Smooth muscle cell (in vitro differentiated cells): ENCODE measurements around the gene KLK6. TPM values are rescaled to one million over a fixed set of nuclear protein-coding genes. Genes with fewer than 3 reads are reported as not detected.

ENCODE experiments used
- DNase-seq: peaks from one replicate; lab custom pipeline; 2025; ENCODE audit not compliant: unreplicated experiment; lab: John Stamatoyannopoulos, UW
- H2AFZ ChIP-seq: fragments of 200-600 bp; sonication (generic); 2 replicates; pipeline ENCODE4 v1.6.0; 2016; ENCODE audit warnings: antibody characterized with exemption, low read depth, mild to moderate bottlenecking
- H3F3A ChIP-seq: fragments of 200-600 bp; sonication (generic); 2 replicates; pipeline ENCODE4 v1.6.0; 2017; ENCODE audit warnings: antibody characterized with exemption, low read depth
- H3K27ac ChIP-seq: fragments of 200-600 bp; sonication (generic); 2 replicates; pipeline ENCODE4 v1.5.1; 2016; ENCODE audit warnings: low read depth, mild to moderate bottlenecking
- H3K27me3 ChIP-seq: fragments of 200-600 bp; sonication (generic); 2 replicates; pipeline ENCODE4 v1.6.1; 2016; ENCODE audit warnings: low read depth, mild to moderate bottlenecking
- H3K36me3 ChIP-seq: fragments of 200-600 bp; sonication (generic); 2 replicates; pipeline ENCODE4 v1.5.1; 2016; ENCODE audit warnings: low read depth
- H3K4me1 ChIP-seq: fragments of 200-600 bp; sonication (generic); 2 replicates; pipeline ENCODE4 v1.5.1; 2016; ENCODE audit warnings: low read depth
- H3K4me2 ChIP-seq: fragments of 200-600 bp; sonication (generic); 2 replicates; pipeline ENCODE4 v1.6.0; 2016; ENCODE audit warnings: mild to moderate bottlenecking
- H3K4me3 ChIP-seq: fragments of 200-600 bp; sonication (generic); 2 replicates; pipeline ENCODE4 v1.5.1; 2016; ENCODE audit warnings: mild to moderate bottlenecking
- H3K79me2 ChIP-seq: fragments of 200-600 bp; sonication (generic); 2 replicates; pipeline ENCODE4 v1.6.0; 2016; ENCODE audit warnings: low read depth, mild to moderate bottlenecking
- H3K9ac ChIP-seq: fragments of 200-600 bp; sonication (generic); 2 replicates; pipeline ENCODE4 v1.6.0; 2016; ENCODE audit warnings: low read depth
- H3K9me3 ChIP-seq: fragments of 200-600 bp; sonication (generic); replicated peaks from 2 replicates; pipeline ENCODE4 v1.5.1; 2016; ENCODE audit warnings: low read depth
- H4K20me1 ChIP-seq: fragments of 200-600 bp; sonication (generic); 2 replicates; pipeline ENCODE4 v1.6.0; 2016; ENCODE audit warnings: low read depth
- WGBS: methylation state at CpG from one replicate; pipeline ENCODE4 v1.1.7; 2016; ENCODE audit warnings: low lambda C conversion rate; 5-methylcytosine and 5-hydroxymethylcytosine counted together
- polyA plus RNA-seq: library from polyadenylated mRNA; unstranded; fragments of >200 nt; fragmentation: Nextera tagmentation; extraction: Ambion mirVana; gene quantifications from 2 replicates; pipeline ENCODE4 v1.2.1, GENCODE V29; 2016
- total RNA-seq: library from RNA; depleted of rRNA; stranded (reverse); fragments of >200 nt; gene quantifications from 2 replicates; pipeline ENCODE4 v1.2.3, GENCODE V29; 2014
- TF ChIP-seq, protein P1 (sequence below): fragments of 200-600 bp; sonication (generic); IDR thresholded peaks from 2 replicates; pipeline ENCODE4 v1.5.1; 2017; ENCODE audit warnings: borderline replicate concordance, mild to moderate bottlenecking, antibody characterized with exemption; ENCODE audit not compliant: insufficient read depth, poor library complexity, severe bottlenecking

The KLK6 gene
- total and polyA plus RNA-seq, 2 experiments from 2014 or later, result 7.1 to 20.7 TPM

DNA sequence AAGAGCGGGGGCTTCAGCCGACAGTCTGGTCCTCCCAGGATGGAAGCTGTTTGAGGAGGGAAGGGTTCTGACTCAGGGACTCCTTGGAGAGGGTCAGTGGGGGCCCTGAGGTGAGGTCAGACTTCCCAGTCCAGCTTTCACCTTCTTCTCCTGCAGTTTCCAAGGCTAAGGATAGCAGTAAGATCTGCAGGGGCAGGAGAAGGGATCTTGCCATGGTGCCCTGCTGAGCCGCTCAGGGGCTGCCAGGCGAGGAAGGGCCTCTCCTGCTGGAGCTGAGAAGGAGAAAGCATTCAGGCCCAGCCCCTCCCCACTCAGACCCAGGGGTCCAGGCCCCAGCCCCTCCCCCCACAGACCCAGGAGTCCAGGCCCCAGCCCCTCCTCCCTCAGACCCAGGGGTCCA, 12.8 kb upstream of the KLK6 start:
- no peaks in the 10 kb centered on the region for H3K79me2 ChIP-seq
- no peaks in the 10 kb centered on the region for H3K9me3 ChIP-seq
- no peak overlapping the region for H2AFZ ChIP-seq
- peaks cover 19% of the 10 kb centered on the region for H3K27me3 ChIP-seq
- no peak overlapping the region for H3K9ac ChIP-seq
- no peaks in the 10 kb centered on the region for H4K20me1 ChIP-seq
- no peaks in the 10 kb centered on the region for H3F3A ChIP-seq
- no peak overlapping the region for H3K27ac ChIP-seq
- WGBS, result 89% methylated on average over 4 of the region's 4 CpGs
- H3K4me2 ChIP-seq, result no peak overlapping the region
- H3K4me3 ChIP-seq, result no peak overlapping the region
- no peak for DNase-seq
- no peaks in the 10 kb centered on the region for H3K4me1 ChIP-seq
- TF ChIP-seq, protein P1, sequence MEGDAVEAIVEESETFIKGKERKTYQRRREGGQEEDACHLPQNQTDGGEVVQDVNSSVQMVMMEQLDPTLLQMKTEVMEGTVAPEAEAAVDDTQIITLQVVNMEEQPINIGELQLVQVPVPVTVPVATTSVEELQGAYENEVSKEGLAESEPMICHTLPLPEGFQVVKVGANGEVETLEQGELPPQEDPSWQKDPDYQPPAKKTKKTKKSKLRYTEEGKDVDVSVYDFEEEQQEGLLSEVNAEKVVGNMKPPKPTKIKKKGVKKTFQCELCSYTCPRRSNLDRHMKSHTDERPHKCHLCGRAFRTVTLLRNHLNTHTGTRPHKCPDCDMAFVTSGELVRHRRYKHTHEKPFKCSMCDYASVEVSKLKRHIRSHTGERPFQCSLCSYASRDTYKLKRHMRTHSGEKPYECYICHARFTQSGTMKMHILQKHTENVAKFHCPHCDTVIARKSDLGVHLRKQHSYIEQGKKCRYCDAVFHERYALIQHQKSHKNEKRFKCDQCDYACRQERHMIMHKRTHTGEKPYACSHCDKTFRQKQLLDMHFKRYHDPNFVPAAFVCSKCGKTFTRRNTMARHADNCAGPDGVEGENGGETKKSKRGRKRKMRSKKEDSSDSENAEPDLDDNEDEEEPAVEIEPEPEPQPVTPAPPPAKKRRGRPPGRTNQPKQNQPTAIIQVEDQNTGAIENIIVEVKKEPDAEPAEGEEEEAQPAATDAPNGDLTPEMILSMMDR, result no peak
- no peaks in the 10 kb centered on the region for H3K36me3 ChIP-seq

DNA sequence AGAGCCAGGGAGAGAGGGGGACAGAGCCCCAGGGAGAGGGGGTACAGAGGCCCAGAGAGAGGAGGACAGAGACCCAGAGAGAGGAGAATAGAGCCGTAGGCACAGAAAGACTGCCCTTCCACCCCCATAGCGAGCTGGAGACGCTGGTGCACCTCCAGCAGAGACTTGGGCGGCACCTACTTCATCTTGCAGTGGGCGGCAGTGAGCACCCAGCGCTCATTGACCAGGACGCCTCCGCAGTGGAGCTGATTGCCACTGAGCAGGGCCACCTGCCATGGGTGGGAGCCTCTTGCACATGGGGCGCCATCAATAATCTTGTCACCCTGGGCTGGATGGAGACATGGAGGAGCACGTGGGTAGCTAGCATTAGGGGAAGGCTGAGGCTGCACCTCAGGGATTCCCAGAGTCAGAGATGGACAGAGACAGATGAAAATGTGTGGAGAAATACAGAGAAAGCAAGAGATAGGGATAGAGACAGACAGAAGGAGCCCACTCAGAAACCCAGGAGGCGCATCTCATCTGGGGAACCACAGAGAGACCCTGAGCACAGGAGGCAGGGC, 12.3 kb upstream of the KLK6 start:
- WGBS, result 81% methylated on average over 11 of the region's 11 CpGs

DNA sequence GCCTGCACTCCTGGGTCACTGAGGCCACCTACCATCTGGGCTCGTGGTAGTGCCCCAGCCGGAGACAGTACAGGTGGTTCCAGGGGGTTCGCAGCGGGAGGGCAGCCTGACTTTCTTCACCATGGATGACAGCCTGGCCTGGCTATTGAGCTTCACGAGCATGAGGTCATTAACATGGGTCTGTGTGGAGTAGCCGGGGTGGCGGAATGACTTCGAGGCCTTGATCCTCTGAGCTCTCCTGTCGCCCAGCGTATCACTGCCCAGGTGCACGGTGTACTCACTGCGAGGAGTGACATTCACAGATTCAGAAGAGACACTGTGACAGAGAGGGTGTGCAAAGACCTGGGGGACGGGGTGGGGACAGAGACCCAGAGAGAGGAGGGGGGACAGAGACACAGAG, 10.8 kb upstream of the KLK6 start:
- no peak overlapping the region for H3K9ac ChIP-seq
- no peak for DNase-seq
- no peaks in the 10 kb centered on the region for H3K79me2 ChIP-seq
- H3K27ac ChIP-seq, result no peak overlapping the region
- WGBS, result 72% methylated on average over 9 of the region's 13 CpGs
- H4K20me1 ChIP-seq, result no peaks in the 10 kb centered on the region
- no peak overlapping the region for H3K4me3 ChIP-seq
- H3K27me3 ChIP-seq, result peaks cover 19% of the 10 kb centered on the region
- H3K4me1 ChIP-seq, result no peaks in the 10 kb centered on the region
- no peaks in the 10 kb centered on the region for H3F3A ChIP-seq
- H3K36me3 ChIP-seq, result no peaks in the 10 kb centered on the region
- TF ChIP-seq, protein P1, result no peak
- H3K4me2 ChIP-seq, result no peak overlapping the region
- no peak overlapping the region for H2AFZ ChIP-seq
- no peaks in the 10 kb centered on the region for H3K9me3 ChIP-seq

More for the DNA sequence above, 12.3 kb upstream of the KLK6 start:
- H3K4me2 ChIP-seq, result no peak overlapping the region
- H3K36me3 ChIP-seq, result no peaks in the 10 kb centered on the region
- TF ChIP-seq, protein P1, result no peak
- no peaks in the 10 kb centered on the region for H3K9me3 ChIP-seq
- no peaks in the 10 kb centered on the region for H4K20me1 ChIP-seq
- H3K79me2 ChIP-seq, result no peaks in the 10 kb centered on the region
- H3K4me3 ChIP-seq, result no peak overlapping the region
- H3K27ac ChIP-seq, result no peak overlapping the region
- H2AFZ ChIP-seq, result no peak overlapping the region
- H3K4me1 ChIP-seq, result no peaks in the 10 kb centered on the region
- H3F3A ChIP-seq, result no peaks in the 10 kb centered on the region
- no peak overlapping the region for H3K9ac ChIP-seq
- peaks cover 19% of the 10 kb centered on the region for H3K27me3 ChIP-seq
- DNase-seq, result no peak

DNA sequence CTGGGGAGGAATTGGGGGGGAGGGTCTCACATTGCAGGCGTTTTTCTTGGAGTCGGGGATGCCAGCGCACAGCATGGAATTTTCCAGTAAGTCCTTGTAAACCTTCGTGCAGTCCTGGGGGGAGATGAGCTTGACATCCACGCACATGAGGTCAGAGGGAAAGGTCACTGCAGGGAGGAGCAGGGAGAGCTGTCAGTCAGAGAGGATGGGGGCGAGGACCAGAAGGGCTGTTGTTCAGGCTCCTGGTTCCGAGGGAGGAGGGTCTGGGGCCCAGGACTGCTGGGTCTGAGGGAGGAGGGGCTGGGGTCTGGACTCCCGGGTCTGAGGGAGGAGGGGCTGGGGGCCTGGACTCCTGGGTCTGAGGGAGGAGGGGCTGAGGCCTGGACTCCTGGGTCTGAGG, 10.4 kb upstream of the KLK6 start:
- DNase-seq, result no peak
- Histone ChIP-seq H3K36me3 (no peaks in the 10 kb centered on the region), H4K20me1 (no peaks in the 10 kb centered on the region), H3K4me1 (no peaks in the 10 kb centered on the region), H3F3A (no peaks in the 10 kb centered on the region), H2AFZ (no peak overlapping the region), H3K79me2 (no peaks in the 10 kb centered on the region), H3K4me2 (no peak overlapping the region), H3K27me3 (peaks cover 19% of the 10 kb centered on the region), H3K27ac (no peak overlapping the region), H3K4me3 (no peak overlapping the region), H3K9me3 (no peaks in the 10 kb centered on the region), H3K9ac (no peak overlapping the region)
- WGBS, result 64% methylated on average over 6 of the region's 8 CpGs
- TF ChIP-seq, protein P1, result no peak
